Endodermal cell (in vitro differentiated cells): ENCODE measurements around the gene RAD51D. TPM values are rescaled to one million over a fixed set of nuclear protein-coding genes. Genes with fewer than 3 reads are reported as not detected.
A peak's percentile ranks its signal among the peaks of the same experiment; 100 is the strongest.
"Not testable (repeated sequence)": the region's sequence is repeated elsewhere in the genome, so short reads cannot be mapped to it uniquely, and the experiment has no call there.

Source experiments
- DNase-seq: peaks from one replicate; pipeline ENCODE4 v3.0.0-alpha.2; 2017
- H3K27ac ChIP-seq: 2 replicates; pipeline ENCODE4 v1.5.1; 2013; ENCODE audit warnings: mild to moderate bottlenecking, low read depth, low read length, moderate library complexity
- H3K27me3 ChIP-seq: 2 replicates; pipeline ENCODE4 v1.6.1; 2013; ENCODE audit warnings: mild to moderate bottlenecking, low read length, moderate library complexity; ENCODE audit not compliant: insufficient read depth, control insufficient read depth, poor library complexity, severe bottlenecking
- H3K36me3 ChIP-seq: 2 replicates; pipeline ENCODE4 v1.7.0; 2013; ENCODE audit warnings: mild to moderate bottlenecking, low read length, moderate library complexity; ENCODE audit not compliant: control insufficient read depth, insufficient read depth
- H3K4me1 ChIP-seq: one replicate; pipeline ENCODE4 v1.7.0; 2013; ENCODE audit warnings: low read length; ENCODE audit not compliant: control insufficient read depth, insufficient read depth
- H3K4me3 ChIP-seq: 2 replicates; pipeline ENCODE4 v1.5.1; 2013; ENCODE audit warnings: mild to moderate bottlenecking, low read length, moderate library complexity
- H3K9ac ChIP-seq: 2 replicates; pipeline ENCODE4 v1.6.1; 2013; ENCODE audit warnings: mild to moderate bottlenecking, low read length, moderate library complexity; ENCODE audit not compliant: poor library complexity, severe bottlenecking; ENCODE audit errors: extremely low read depth
- H3K9me3 ChIP-seq: 2 replicates; pipeline ENCODE4 v1.6.1; 2013; ENCODE audit warnings: mild to moderate bottlenecking, low read length, moderate library complexity; ENCODE audit not compliant: control insufficient read depth
- H3K27ac Mint-ChIP-seq: 2 replicates; pipeline ENCODE4 v1.8.0; 2020; ENCODE audit warnings: mixed read lengths
- H3K27me3 Mint-ChIP-seq: 2 replicates; pipeline ENCODE4 v1.8.0; 2021; ENCODE audit warnings: mild to moderate bottlenecking, mixed read lengths; ENCODE audit not compliant: insufficient read depth
- H3K36me3 Mint-ChIP-seq: 2 replicates; pipeline ENCODE4 v1.8.0; 2020; ENCODE audit warnings: low read depth, mixed read lengths
- H3K4me1 Mint-ChIP-seq: 2 replicates; pipeline ENCODE4 v1.8.0; 2020; ENCODE audit warnings: mixed read lengths
- H3K4me3 Mint-ChIP-seq: 2 replicates; pipeline ENCODE4 v1.8.0; 2020; ENCODE audit warnings: mild to moderate bottlenecking, moderate library complexity, mixed read lengths
- H3K9me3 Mint-ChIP-seq: 2 replicates; pipeline ENCODE4 v1.8.0; 2020; ENCODE audit warnings: mild to moderate bottlenecking, mixed read lengths
- WGBS, 2 experiments: methylation state at CpG; one replicate each; pipeline versions ENCODE4 v1.1.5 to v1.1.7; 2013; ENCODE audit warnings: missing lambda C conversion rate in 2 of 2, mixed read lengths in 1 of 2; ENCODE audit not compliant: insufficient coverage in 1 of 2, insufficient read length in 1 of 2; 5-methylcytosine and 5-hydroxymethylcytosine counted together
- total RNA-seq, 2 donors: library from RNA; stranded (reverse); fragmentation: NEBNext Ultra II Directional in 1 of 2; extraction: Animal tissue kit (Norgen Biotek cat#: 25700) in 1 of 2; gene quantifications; 2 replicates in 1 of 2; 3 replicates in 1 of 2; pipeline ENCODE4 v1.2.1, GENCODE V29; 2021
- TF ChIP-seq, protein P1 (sequence below): fragments of 200-600 bp; sonication (generic); conservative IDR thresholded peaks from 2 replicates; pipeline ENCODE4 v1.5.0; 2021; ENCODE audit warnings: antibody characterized with exemption, mild to moderate bottlenecking

The RAD51D gene
- total RNA-seq, 2 donors from 2014 or later: 24.8 to 26.0 TPM

DNA sequence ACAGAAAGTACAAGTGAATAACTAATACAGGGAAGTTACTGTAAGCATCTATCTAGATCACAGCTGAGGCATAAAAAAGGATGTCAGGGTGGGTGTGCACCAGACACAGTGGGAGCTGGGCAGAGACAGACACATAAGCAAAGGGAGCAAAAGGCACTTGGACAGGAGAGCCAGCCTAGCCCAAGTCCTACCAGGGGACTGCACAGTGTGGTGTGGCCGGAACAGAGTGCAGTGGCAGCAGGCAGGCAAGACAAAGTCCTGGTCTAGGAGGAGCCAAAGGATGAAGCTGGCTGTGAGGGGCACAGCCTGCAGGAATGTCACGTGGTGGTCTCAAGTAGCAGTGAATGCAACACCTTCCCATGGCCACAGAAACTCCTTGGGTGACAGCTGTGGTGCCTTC is 21.9 kb downstream of the RAD51D start:
- H3K9ac ChIP-seq: no peak overlapping the region
- H3K36me3 ChIP-seq: peaks cover 41% of the 10 kb centered on the region
- H3K4me1 ChIP-seq: no peaks in the 10 kb centered on the region
- peaks cover 34% of the 10 kb centered on the region for H3K36me3 Mint-ChIP-seq
- H3K9me3 Mint-ChIP-seq: no peaks in the 10 kb centered on the region
- H3K27me3 Mint-ChIP-seq: no peaks in the 10 kb centered on the region
- peak; percentile 51 for DNase-seq
- H3K9me3 ChIP-seq: no peaks in the 10 kb centered on the region
- TF ChIP-seq, protein P1, sequence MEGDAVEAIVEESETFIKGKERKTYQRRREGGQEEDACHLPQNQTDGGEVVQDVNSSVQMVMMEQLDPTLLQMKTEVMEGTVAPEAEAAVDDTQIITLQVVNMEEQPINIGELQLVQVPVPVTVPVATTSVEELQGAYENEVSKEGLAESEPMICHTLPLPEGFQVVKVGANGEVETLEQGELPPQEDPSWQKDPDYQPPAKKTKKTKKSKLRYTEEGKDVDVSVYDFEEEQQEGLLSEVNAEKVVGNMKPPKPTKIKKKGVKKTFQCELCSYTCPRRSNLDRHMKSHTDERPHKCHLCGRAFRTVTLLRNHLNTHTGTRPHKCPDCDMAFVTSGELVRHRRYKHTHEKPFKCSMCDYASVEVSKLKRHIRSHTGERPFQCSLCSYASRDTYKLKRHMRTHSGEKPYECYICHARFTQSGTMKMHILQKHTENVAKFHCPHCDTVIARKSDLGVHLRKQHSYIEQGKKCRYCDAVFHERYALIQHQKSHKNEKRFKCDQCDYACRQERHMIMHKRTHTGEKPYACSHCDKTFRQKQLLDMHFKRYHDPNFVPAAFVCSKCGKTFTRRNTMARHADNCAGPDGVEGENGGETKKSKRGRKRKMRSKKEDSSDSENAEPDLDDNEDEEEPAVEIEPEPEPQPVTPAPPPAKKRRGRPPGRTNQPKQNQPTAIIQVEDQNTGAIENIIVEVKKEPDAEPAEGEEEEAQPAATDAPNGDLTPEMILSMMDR: no peak
- H3K4me1 Mint-ChIP-seq: no peaks in the 10 kb centered on the region
- H3K4me3 ChIP-seq: no peak overlapping the region
- 88% methylated on average over 2 of the region's 2 CpGs for WGBS, 2 experiments
- no peak overlapping the region for H3K27ac Mint-ChIP-seq
- no peak overlapping the region for H3K27ac ChIP-seq
- no peak overlapping the region for H3K4me3 Mint-ChIP-seq
- H3K27me3 ChIP-seq: no peaks in the 10 kb centered on the region

DNA sequence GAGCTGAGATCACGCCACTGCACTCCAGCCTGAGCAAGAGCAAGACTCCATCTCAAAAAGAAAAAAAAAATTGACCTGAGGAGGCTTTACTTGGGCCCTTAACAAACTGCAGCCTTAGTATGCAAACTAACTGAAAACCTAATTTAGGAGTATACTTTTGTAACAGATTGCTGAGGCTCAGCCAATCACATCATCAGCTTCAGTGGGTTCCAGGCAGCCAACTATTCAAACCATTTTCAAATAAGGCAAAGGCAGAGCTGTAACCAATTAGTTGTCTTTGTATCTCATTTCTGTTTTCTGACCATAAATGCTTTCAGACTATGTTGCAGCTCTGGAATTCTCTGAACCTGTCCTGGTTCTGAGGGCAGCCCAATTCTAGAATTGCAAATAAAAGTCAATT is 23.9 kb downstream of the RAD51D start:
- H3K36me3 Mint-ChIP-seq: peaks cover 20% of the 10 kb centered on the region
- no peaks in the 10 kb centered on the region for H3K4me1 Mint-ChIP-seq
- no peak overlapping the region for H3K27ac Mint-ChIP-seq
- no peak overlapping the region for H3K9ac ChIP-seq
- no peak for DNase-seq
- H3K9me3 ChIP-seq: no peaks in the 10 kb centered on the region
- no peak overlapping the region for H3K4me3 ChIP-seq
- H3K27me3 ChIP-seq: no peaks in the 10 kb centered on the region
- peaks cover 22% of the 10 kb centered on the region for H3K36me3 ChIP-seq
- no peak overlapping the region for H3K27ac ChIP-seq
- no peaks in the 10 kb centered on the region for H3K9me3 Mint-ChIP-seq
- TF ChIP-seq, protein P1: no peak
- no peaks in the 10 kb centered on the region for H3K27me3 Mint-ChIP-seq
- WGBS, 2 experiments: 50 to 100% methylated on average over 1 of the region's 1 CpG
- H3K4me3 Mint-ChIP-seq: no peak overlapping the region
- no peaks in the 10 kb centered on the region for H3K4me1 ChIP-seq

DNA sequence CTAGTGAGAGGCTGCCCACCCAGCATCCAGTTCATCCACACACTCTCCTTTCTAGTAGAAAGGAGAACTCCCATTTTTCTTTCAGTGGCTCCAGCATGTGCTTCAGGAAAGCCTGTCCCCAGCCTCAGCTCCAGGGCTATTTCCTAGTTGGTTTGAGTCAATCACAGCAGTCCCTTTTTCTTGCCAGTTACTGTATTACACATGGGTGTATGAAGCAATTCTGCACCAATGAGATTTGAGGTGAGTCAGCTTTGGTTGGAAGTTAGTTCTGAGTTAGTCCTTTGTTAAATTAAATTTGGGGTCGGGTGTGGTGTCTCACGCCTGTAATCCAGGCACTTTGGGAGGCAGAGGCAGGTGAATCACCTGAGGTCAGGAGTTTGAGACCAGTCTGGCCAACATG is 24.8 kb downstream of the RAD51D start:
- Mint-ChIP-seq H3K36me3 (peaks cover 12% of the 10 kb centered on the region), H3K4me3 (no peak overlapping the region), H3K9me3 (no peaks in the 10 kb centered on the region), H3K4me1 (peaks cover under 1% of the 10 kb centered on the region), H3K27ac (peak overlapping the region; percentile 5), H3K27me3 (no peaks in the 10 kb centered on the region)
- Histone ChIP-seq H3K27ac (no peak overlapping the region), H3K9ac (no peak overlapping the region), H3K4me3 (no peak overlapping the region), H3K9me3 (no peaks in the 10 kb centered on the region), H3K27me3 (no peaks in the 10 kb centered on the region), H3K36me3 (peaks cover 15% of the 10 kb centered on the region), H3K4me1 (no peaks in the 10 kb centered on the region)
- WGBS, 2 experiments: 92 to 94% methylated on average over 2 of the region's 2 CpGs
- no peak for DNase-seq
- TF ChIP-seq, protein P1: no peak

DNA sequence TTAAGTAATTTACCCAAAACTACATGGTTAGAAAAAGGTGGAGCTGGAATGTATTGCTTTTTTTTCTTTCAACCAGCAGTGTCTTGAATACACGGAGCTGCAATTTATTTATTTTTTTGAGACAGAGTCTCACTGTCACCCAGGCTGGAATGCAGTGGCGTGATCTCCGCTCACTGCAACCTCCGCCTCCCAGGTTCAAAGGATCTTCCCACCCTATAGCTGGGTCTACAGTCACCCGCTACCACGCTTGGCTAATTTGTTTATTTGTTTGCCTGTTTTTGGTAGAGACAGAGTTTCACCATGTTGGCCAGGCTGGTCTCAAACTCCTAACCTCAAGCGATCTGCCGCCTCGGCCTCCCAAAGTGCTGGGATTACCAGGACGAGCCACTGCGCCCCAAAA is 29.0 kb downstream of the RAD51D start:
- H3K9ac ChIP-seq, H3K36me3 ChIP-seq, H3K27ac ChIP-seq, H3K9me3 ChIP-seq, H3K4me3 Mint-ChIP-seq, DNase-seq, H3K4me1 ChIP-seq, H3K9me3 Mint-ChIP-seq, H3K4me3 ChIP-seq, H3K27ac Mint-ChIP-seq, H3K27me3 Mint-ChIP-seq, H3K27me3 ChIP-seq, H3K36me3 Mint-ChIP-seq: not testable (repeated sequence)
- 95 to 97% methylated on average over 10 to 11 of the region's 11 CpGs for WGBS, 2 experiments
- H3K4me1 Mint-ChIP-seq: peaks cover 30% of the 10 kb centered on the region
